Trophoblast cell (in vitro differentiated cells and primary cell): ENCODE data around the gene LRCH4.
"Not testable (repeated sequence)": the region's sequence is repeated elsewhere in the genome, so short reads cannot be mapped to it uniquely, and the experiment has no call there.

Experiments
- DNase-seq, 2 donors: peaks; one replicate each; pipeline ENCODE4 v3.0.0-alpha.2; 2016
- H2AFZ ChIP-seq: 2 replicates; pipeline ENCODE4 v1.6.1; 2013; ENCODE audit warnings: low read length, moderate library complexity, mild to moderate bottlenecking; ENCODE audit not compliant: insufficient read depth, poor library complexity
- H2AK5ac ChIP-seq: 2 replicates; pipeline ENCODE4 v1.6.1; 2013; ENCODE audit warnings: mild to moderate bottlenecking, low read length
- H2BK120ac ChIP-seq: 2 replicates; pipeline ENCODE4 v1.6.1; 2013; ENCODE audit warnings: low read length, mild to moderate bottlenecking, moderate library complexity; ENCODE audit not compliant: insufficient read depth, poor library complexity
- H2BK12ac ChIP-seq: 2 replicates; pipeline ENCODE4 v1.6.1; 2013; ENCODE audit warnings: mild to moderate bottlenecking, low read length, moderate library complexity
- H2BK5ac ChIP-seq: 2 replicates; pipeline ENCODE4 v1.6.1; 2013; ENCODE audit warnings: low read length, low read depth, moderate library complexity, mild to moderate bottlenecking; ENCODE audit not compliant: poor library complexity
- H3K14ac ChIP-seq: 2 replicates; pipeline ENCODE4 v1.6.1; 2013; ENCODE audit warnings: mild to moderate bottlenecking, low read length
- H3K18ac ChIP-seq: 2 replicates; pipeline ENCODE4 v1.6.1; 2013; ENCODE audit warnings: mild to moderate bottlenecking, low read length
- H3K23ac ChIP-seq: 2 replicates; pipeline ENCODE4 v1.6.1; 2013; ENCODE audit warnings: low read length
- H3K27ac ChIP-seq: 2 replicates; pipeline ENCODE4 v1.5.1; 2013; ENCODE audit warnings: low read depth, mild to moderate bottlenecking, inconsistent platforms, low read length, moderate library complexity
- H3K27me3 ChIP-seq: 2 replicates; pipeline ENCODE4 v1.6.1; 2013; ENCODE audit warnings: inconsistent platforms, mild to moderate bottlenecking, low read length, moderate library complexity; ENCODE audit not compliant: insufficient read depth
- H3K36me3 ChIP-seq, 2 experiments: 1 replicate in 1 of 2; 2 replicates in 1 of 2; pipeline ENCODE4 v1.6.1; 2013; ENCODE audit warnings: low read length in 2 of 2, mild to moderate bottlenecking in 2 of 2, moderate library complexity in 1 of 2; ENCODE audit not compliant: insufficient read depth in 2 of 2, control insufficient read depth in 1 of 2
- H3K4ac ChIP-seq: 2 replicates; pipeline ENCODE4 v1.6.1; 2013; ENCODE audit warnings: low read depth, mild to moderate bottlenecking, low read length, moderate library complexity
- H3K4me1 ChIP-seq, 2 experiments: 1 replicate in 1 of 2; 2 replicates in 1 of 2; pipeline ENCODE4 v1.6.1; 2013; ENCODE audit warnings: low read length in 2 of 2, mild to moderate bottlenecking in 2 of 2, moderate library complexity in 1 of 2; ENCODE audit not compliant: insufficient read depth in 2 of 2, control insufficient read depth in 1 of 2
- H3K4me2 ChIP-seq: 2 replicates; pipeline ENCODE4 v1.6.1; 2013; ENCODE audit warnings: inconsistent platforms, mild to moderate bottlenecking, low read length, moderate library complexity
- H3K4me3 ChIP-seq: 2 replicates; pipeline ENCODE4 v1.5.1; 2013; ENCODE audit warnings: mild to moderate bottlenecking, low read depth, low read length, inconsistent platforms
- H3K79me1 ChIP-seq: one replicate; pipeline ENCODE4 v1.6.1; 2013; ENCODE audit warnings: low read length
- H3K79me2 ChIP-seq: 2 replicates; pipeline ENCODE4 v1.6.1; 2013; ENCODE audit warnings: low read length, mild to moderate bottlenecking; ENCODE audit not compliant: control insufficient read depth, insufficient read depth, poor library complexity
- H3K9ac ChIP-seq: 2 replicates; pipeline ENCODE4 v1.6.1; 2013; ENCODE audit warnings: mild to moderate bottlenecking, low read length
- H3K9me3 ChIP-seq: 2 replicates; pipeline ENCODE4 v1.6.1; 2013; ENCODE audit warnings: low read depth, mild to moderate bottlenecking, control low read depth, inconsistent platforms, low read length; ENCODE audit not compliant: insufficient read depth
- H4K12ac ChIP-seq: 2 replicates; pipeline ENCODE4 v1.6.1; 2013; ENCODE audit warnings: low read depth, mild to moderate bottlenecking, low read length, moderate library complexity
- H4K8ac ChIP-seq: 2 replicates; pipeline ENCODE4 v1.6.1; 2013; ENCODE audit warnings: low read depth, mild to moderate bottlenecking, low read length, moderate library complexity
- H4K91ac ChIP-seq: one replicate; pipeline ENCODE4 v1.6.1; 2013; ENCODE audit warnings: low read depth, mild to moderate bottlenecking, low read length, moderate library complexity
- WGBS: extraction: QIAGEN DNeasy Blood & Tissue Kit; methylation state at CpG from one replicate; pipeline ENCODE4 v1.1.7; 2013; ENCODE audit warnings: missing lambda C conversion rate; ENCODE audit not compliant: insufficient read length, insufficient coverage; ENCODE audit errors: extremely low coverage; 5-methylcytosine and 5-hydroxymethylcytosine counted together

Gene LRCH4

DNA sequence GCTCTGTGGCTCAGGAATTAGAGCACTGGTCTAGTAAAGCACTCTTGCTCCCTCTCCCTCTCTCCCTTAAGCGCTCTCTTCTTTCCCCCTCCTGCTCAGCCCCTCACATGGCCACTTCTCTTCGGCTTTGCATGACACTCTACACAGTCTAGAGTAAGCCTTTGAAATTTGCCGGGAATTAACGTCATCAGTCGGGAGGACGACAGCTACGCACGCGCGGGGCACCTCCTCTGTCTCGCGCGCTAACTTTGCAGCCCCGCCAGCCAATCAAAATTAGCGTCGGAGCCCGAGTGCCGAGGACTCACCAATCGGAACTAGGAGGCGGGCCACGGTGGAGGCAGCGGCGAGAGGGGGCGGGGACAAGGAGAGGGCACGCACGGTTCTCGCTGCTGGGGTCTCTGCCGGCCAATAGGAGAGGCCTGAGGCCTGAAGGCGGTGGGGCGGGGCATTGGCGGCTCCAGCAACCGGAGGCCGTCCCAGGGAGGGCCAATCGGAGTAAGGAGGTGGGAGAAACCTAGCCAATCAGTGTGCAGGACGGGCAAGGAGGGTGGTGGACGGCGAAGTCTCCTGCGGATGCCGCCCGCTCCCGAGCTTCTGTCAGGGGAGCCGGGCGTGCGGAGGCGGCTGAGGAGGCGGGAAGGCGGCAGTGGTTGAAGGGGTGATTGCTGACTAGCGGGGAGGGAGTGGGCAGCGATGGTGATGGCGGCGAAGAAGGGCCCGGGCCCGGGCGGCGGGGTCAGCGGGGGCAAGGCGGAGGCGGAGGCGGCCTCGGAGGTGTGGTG, 47.1 kb downstream of the LRCH4 start, which contains the start of gene AGFG2:
Gene AGFG2, plus strand, starts transcription at position 550 of the 782 bp plus-strand sequence. Its CDS starts 144 bp downstream, at position 694.
- H3K14ac ChIP-seq = no peak within 1 kb of the TSS
- H4K12ac ChIP-seq = no peak within 1 kb of the TSS
- peaks cover 2 to 3% of the 10 kb centered on the region in 2 experiments for H3K4me1 ChIP-seq
- H2AFZ ChIP-seq = peak within 1 kb of the TSS; percentile 74
- no peak within 1 kb of the TSS for H3K23ac ChIP-seq
- peak within 1 kb of the TSS; percentile 82 for H3K4me3 ChIP-seq
- H3K9me3 ChIP-seq = no peaks in the 10 kb centered on the region
- no peak within 1 kb of the TSS for H2BK5ac ChIP-seq
- H3K4me2 ChIP-seq = peak within 1 kb of the TSS; percentile 92
- no peak within 1 kb of the TSS for H3K27ac ChIP-seq
- H4K91ac ChIP-seq = no peak within 1 kb of the TSS
- H3K79me2 ChIP-seq = no peaks in the 10 kb centered on the region
- H3K36me3 ChIP-seq = no peaks in the 10 kb centered on the region
- DNase-seq = peak; percentile 100
- H3K4ac ChIP-seq = no peak within 1 kb of the TSS
- no peak within 1 kb of the TSS for H2BK120ac ChIP-seq
- no peak within 1 kb of the TSS for H2AK5ac ChIP-seq
- no peak within 1 kb of the TSS for H3K18ac ChIP-seq
- peak within 1 kb of the TSS; percentile 46 for H4K8ac ChIP-seq
- H3K27me3 ChIP-seq = no peaks in the 10 kb centered on the region
- no peaks in the 10 kb centered on the region for H3K79me1 ChIP-seq
- no peak within 1 kb of the TSS for H3K9ac ChIP-seq
- WGBS = no CpG with 5 or more reads among the region's 60 CpGs
- no peak within 1 kb of the TSS for H2BK12ac ChIP-seq

DNA sequence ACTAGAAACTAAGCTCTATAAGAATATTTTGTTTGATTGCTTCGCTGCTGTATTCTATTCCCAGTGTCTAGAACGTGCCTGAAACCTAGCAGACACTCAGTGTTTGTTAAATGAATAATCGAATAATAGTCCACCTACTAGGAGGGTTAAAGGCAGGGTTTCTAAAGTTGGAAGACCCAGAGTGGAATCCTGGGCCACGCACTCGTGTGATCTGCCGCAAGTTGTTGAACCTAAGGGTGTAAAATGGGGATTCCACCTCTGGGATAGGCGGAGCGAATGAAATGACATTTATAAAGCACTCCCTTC, 47.6 kb downstream of the LRCH4 start:
- H2BK120ac ChIP-seq = no peak overlapping the region
- no peaks in the 10 kb centered on the region for H3K79me2 ChIP-seq
- no peaks in the 10 kb centered on the region for H3K27me3 ChIP-seq
- H3K4me2 ChIP-seq = peak overlapping the region; percentile 91
- H3K23ac ChIP-seq = no peak overlapping the region
- no peak overlapping the region for H4K91ac ChIP-seq
- no peak overlapping the region for H3K27ac ChIP-seq
- H3K4ac ChIP-seq = no peak overlapping the region
- H3K9ac ChIP-seq = no peak overlapping the region
- H3K18ac ChIP-seq = no peak overlapping the region
- WGBS = no CpG with 5 or more reads among the region's 8 CpGs
- peak overlapping the region; percentile 2 for H3K4me3 ChIP-seq
- no peak overlapping the region for H2BK5ac ChIP-seq
- no peak overlapping the region for H2AK5ac ChIP-seq
- H3K36me3 ChIP-seq = no peaks in the 10 kb centered on the region
- peaks cover 2 to 3% of the 10 kb centered on the region in 2 experiments for H3K4me1 ChIP-seq
- H3K9me3 ChIP-seq = no peaks in the 10 kb centered on the region
- DNase-seq = no peak
- H2BK12ac ChIP-seq = no peak overlapping the region
- peak overlapping the region; percentile 74 for H2AFZ ChIP-seq
- no peaks in the 10 kb centered on the region for H3K79me1 ChIP-seq
- no peak overlapping the region for H3K14ac ChIP-seq
- H4K8ac ChIP-seq = peak overlapping the region; percentile 46
- no peak overlapping the region for H4K12ac ChIP-seq

- not testable (repeated sequence) for H3K27ac ChIP-seq, DNase-seq, H3K18ac ChIP-seq, H3K79me1 ChIP-seq, H3K14ac ChIP-seq, H4K91ac ChIP-seq, H2BK12ac ChIP-seq, H3K23ac ChIP-seq, H3K79me2 ChIP-seq, H3K36me3 ChIP-seq, H2BK120ac ChIP-seq, H3K4me1 ChIP-seq, H2AFZ ChIP-seq, H4K12ac ChIP-seq, H3K4me2 ChIP-seq, H3K27me3 ChIP-seq, H3K4me3 ChIP-seq, H2AK5ac ChIP-seq, H3K9me3 ChIP-seq, H2BK5ac ChIP-seq, H4K8ac ChIP-seq, H3K4ac ChIP-seq, H3K9ac ChIP-seq
- WGBS = no CpG with 5 or more reads among the region's 2 CpGs
These were observed 49.2 kb downstream of the LRCH4 start for GRCh38 chr7:100536695-100537094.

- H4K91ac ChIP-seq, H3K23ac ChIP-seq, H3K4ac ChIP-seq, H2AFZ ChIP-seq, H3K9me3 ChIP-seq, H3K27ac ChIP-seq, H2BK12ac ChIP-seq, H3K4me3 ChIP-seq, H4K8ac ChIP-seq, H3K79me1 ChIP-seq, H2BK5ac ChIP-seq, H2AK5ac ChIP-seq, H3K27me3 ChIP-seq, H3K4me1 ChIP-seq, DNase-seq, H3K36me3 ChIP-seq, H4K12ac ChIP-seq, H3K14ac ChIP-seq, H3K18ac ChIP-seq, H3K4me2 ChIP-seq, H3K79me2 ChIP-seq, H3K9ac ChIP-seq, H2BK120ac ChIP-seq: not testable (repeated sequence)
- WGBS = no CpG with 5 or more reads among the region's 9 CpGs
These were observed 49.9 kb downstream of the LRCH4 start for GRCh38 chr7:100535982-100536381.
